ENCODE measurements around the gene STPG4.

STPG4 gene

DNA sequence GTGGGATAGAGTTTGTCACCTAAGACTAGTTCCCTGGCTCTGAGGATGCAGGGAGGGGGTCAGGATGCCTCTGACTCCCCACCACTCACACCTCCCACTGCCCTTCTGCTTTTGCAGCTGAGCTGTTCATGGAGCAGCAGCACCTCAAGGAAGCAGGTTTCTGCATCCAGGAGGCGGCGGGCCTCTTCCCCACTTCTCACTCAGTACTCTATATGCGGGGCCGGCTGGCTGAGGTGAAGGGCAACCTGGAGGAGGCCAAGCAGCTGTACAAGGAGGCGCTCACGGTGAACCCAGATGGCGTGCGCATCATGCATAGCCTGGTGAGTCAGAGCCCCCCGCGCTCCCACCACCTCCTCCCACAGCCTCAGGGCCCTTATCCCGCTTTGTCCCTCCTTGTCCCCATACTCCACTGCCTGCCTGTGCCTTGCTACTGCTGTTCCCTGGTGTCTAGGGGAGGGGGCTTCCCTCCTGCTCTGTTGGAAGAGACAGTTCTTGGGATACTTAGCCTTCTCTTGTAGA lies 94.4 kb downstream of the STPG4 start:
- CTCF ChIA-PET: interaction anchor here (0.6 kb wide), 1 partner anchor 881 kb away, joined by 3 read pairs; no protein-coding TSS in a partner anchor

DNA sequence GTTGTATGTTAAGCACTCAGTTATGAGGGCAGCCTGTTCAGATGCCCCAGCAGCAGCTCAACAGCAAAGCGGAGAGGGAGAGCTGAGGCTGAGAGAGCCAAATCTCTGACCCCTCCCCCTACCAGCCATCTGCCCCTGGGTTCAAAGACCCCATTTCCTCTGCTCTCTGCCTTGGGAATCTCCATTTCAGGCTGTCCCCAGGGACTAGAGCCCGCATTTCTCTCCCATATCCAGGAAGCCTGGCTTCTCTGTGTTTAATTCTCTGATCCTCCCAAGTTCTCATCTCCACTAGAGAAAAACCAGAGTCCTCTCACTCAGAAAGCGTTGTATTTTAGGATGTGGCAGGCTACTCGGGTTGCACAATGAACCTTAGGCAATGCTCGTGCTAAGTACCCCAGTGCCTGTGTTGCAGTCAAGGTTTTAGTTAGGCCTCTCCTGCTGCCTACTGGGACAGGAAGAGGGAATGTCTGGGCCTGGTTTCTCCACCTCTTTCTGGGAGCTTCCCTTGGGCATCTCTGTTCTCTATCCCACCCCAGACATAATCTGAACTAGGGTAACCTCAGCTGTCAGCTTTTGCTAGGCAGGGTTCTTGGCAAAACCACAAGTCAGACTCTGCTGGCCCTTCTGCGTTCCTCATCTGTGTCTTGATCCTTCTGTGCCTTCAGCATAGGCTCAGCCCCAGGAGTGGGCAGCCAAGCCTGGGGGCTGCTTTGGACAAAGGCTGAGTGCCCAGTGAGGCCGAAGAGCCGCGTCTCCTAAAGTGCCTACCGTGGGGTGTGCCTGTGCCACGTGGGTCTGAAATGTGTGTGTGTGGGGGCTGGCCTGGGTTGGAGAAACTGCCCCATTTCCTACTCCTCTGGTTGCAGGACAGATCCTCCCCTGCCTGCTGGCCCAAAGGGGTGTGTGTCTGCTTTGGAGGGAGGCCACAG lies 96.8 kb downstream of the STPG4 start:
- Histone ChIP-seq H3K36me3 (ENCODE audit: control insufficient read depth in 2 of 2, insufficient read depth in 1 of 2, low read length in 2 of 2) (peaks cover 0 to 8% of the 10 kb centered on the region in 2 experiments; a peak in 1 of 3 replicates), H3K27ac (ENCODE audit: extremely low read depth, low read depth, low read length) (no peak overlapping the region), H3K4me1 (ENCODE audit: control insufficient read depth, insufficient read depth, low read length) (no peaks in the 10 kb centered on the region), H3K4me3 (ENCODE audit: low read depth, low read length) (no peak overlapping the region), H3K9me3 (ENCODE audit: control insufficient read depth, insufficient read depth, low read depth, low read length) (no peaks in the 10 kb centered on the region)
- CTCF ChIA-PET: interaction anchor here (0.6 kb wide), 1 partner anchor 1465 kb away, joined by 3 read pairs; no protein-coding TSS in a partner anchor
- POLR2A ChIA-PET: no interaction called here
- TF ChIP-seq ZNF280D (tag by site-specific recombination; IDR thresholded peaks at IDR 0.05) (no peak), SP7 (tag by site-specific recombination; IDR thresholded peaks at IDR 0.05) (no peak), TCF7L2 (IDR thresholded peaks at IDR 0.05; ENCODE audit: borderline replicate concordance, low read depth, low read length) (no peak), ZBTB20 (tag by site-specific recombination; IDR thresholded peaks at IDR 0.05) (no peak), YY2 (tag by site-specific recombination; IDR thresholded peaks at IDR 0.05) (no peak), KLF7 (tag by site-specific recombination; IDR thresholded peaks at IDR 0.05; ENCODE audit: borderline replicate concordance) (no peak), ZNF223 (tag by site-specific recombination; IDR thresholded peaks at IDR 0.05) (no peak), ZNF302 (tag by site-specific recombination; IDR thresholded peaks at IDR 0.05; ENCODE audit: low read depth) (no peak), ZBTB48 (tag by site-specific recombination; IDR thresholded peaks at IDR 0.05) (no peak), ZNF639 (tag by site-specific recombination; IDR thresholded peaks at IDR 0.05) (no peak), PRDM4 (tag by site-specific recombination; IDR thresholded peaks at IDR 0.05) (no peak), ZNF701 (tag by site-specific recombination; IDR thresholded peaks at IDR 0.05) (no peak), MZF1 (tag by site-specific recombination; IDR thresholded peaks at IDR 0.05; ENCODE audit: borderline replicate concordance) (no peak), ZNF785 (tag by site-specific recombination; IDR thresholded peaks at IDR 0.05) (no peak), FEZF1 (tag by site-specific recombination; IDR thresholded peaks at IDR 0.05) (no peak), SALL2 (tag by site-specific recombination; IDR thresholded peaks at IDR 0.05; ENCODE audit: borderline replicate concordance) (no peak), HOXA7 (CRISPR knock-in tag; IDR thresholded peaks at IDR 0.05; ENCODE audit: borderline replicate concordance) (no peak), ZNF529 (tag by site-specific recombination; IDR thresholded peaks at IDR 0.05; ENCODE audit: insufficient replicate concordance) (no peak), MYNN (tag by site-specific recombination; IDR thresholded peaks at IDR 0.05; ENCODE audit: borderline replicate concordance) (no peak)
- TF ChIP-seq, protein P1, sequence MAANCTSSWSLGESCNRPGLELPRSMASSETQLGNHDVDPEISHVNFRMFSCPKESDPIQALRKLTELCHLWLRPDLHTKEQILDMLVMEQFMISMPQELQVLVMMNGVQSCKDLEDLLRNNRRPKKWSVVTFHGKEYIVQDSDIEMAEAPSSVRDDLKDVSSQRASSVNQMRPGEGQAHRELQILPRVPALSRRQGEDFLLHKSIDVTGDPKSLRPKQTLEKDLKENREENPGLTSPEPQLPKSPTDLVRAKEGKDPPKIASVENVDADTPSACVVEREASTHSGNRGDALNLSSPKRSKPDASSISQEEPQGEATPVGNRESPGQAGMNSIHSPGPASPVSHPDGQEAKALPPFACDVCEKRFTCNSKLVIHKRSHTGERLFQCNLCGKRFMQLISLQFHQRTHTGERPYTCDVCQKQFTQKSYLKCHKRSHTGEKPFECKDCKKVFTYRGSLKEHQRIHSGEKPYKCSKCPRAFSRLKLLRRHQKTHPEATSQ (tag by site-specific recombination; IDR thresholded peaks at IDR 0.05): no peak

More for the DNA sequence above, 94.4 kb downstream of the STPG4 start:
- Histone ChIP-seq H3K4me1 (ENCODE audit: control insufficient read depth, insufficient read depth, low read length) (no peaks in the 10 kb centered on the region; the same call in 1 of the 2 replicates), H3K9me3 (ENCODE audit: control insufficient read depth, insufficient read depth, low read depth, low read length) (no peaks in the 10 kb centered on the region), H3K4me3 (ENCODE audit: low read depth, low read length) (no peak overlapping the region), H3K27ac (ENCODE audit: extremely low read depth, low read depth, low read length) (no peak overlapping the region), H3K36me3 (ENCODE audit: control insufficient read depth in 2 of 2, insufficient read depth in 1 of 2, low read length in 2 of 2) (peaks cover 0 to 3% of the 10 kb centered on the region in 2 experiments; a peak in 1 of 3 replicates)
- TF ChIP-seq ZFHX2 (tag by site-specific recombination; conservative IDR thresholded peaks at IDR 0.05) (peak; percentile 32), ZNF76 (tag by site-specific recombination; IDR thresholded peaks at IDR 0.05; ENCODE audit: borderline replicate concordance, low read depth) (no peak)
- POLR2A ChIA-PET: no interaction called here

Measured in HEK293 (cell line).